Natural killer cell (primary cell): Measurements from ENCODE around the gene WNT16. TPM values are rescaled to one million over a fixed set of nuclear protein-coding genes. Genes with fewer than 3 reads are reported as not detected.
A peak's percentile ranks its signal among the peaks of the same experiment; 100 is the strongest.

Source experiments
- ATAC-seq, 3 donors: fragments of 150-1000 bp in 2 of 3; fragments of 200-7000 bp in 1 of 3; cut with Tn5 transposase; 1 replicate in 1 of 3; 2 replicates in 2 of 3; pipeline ENCODE4 v1.10.0; 2021; ENCODE audit warnings: mild to moderate bottlenecking in 2 of 3, moderate library complexity in 2 of 3
- DNase-seq, 2 donors: peaks; one replicate each; pipeline versions ENCODE4 v3.0.0 to v3.0.0-alpha.2; 2013 to 2021; ENCODE audit warnings: mixed read lengths in 1 of 2
- H3K27ac ChIP-seq: one replicate; pipeline ENCODE4 v1.5.1; 2013; ENCODE audit warnings: mild to moderate bottlenecking, low read length
- H3K27me3 ChIP-seq: one replicate; pipeline ENCODE4 v1.6.1; 2013; ENCODE audit warnings: low read length; ENCODE audit not compliant: control insufficient read depth, insufficient read depth
- H3K36me3 ChIP-seq: one replicate; pipeline ENCODE4 v1.6.1; 2013; ENCODE audit warnings: low read length; ENCODE audit not compliant: control insufficient read depth, insufficient read depth
- H3K4me1 ChIP-seq: one replicate; pipeline ENCODE4 v1.6.1; 2013; ENCODE audit warnings: low read length; ENCODE audit not compliant: control insufficient read depth, insufficient read depth
- H3K4me3 ChIP-seq: one replicate; pipeline ENCODE4 v1.5.1; 2013; ENCODE audit warnings: low read length
- H3K9me3 ChIP-seq: one replicate; pipeline ENCODE4 v1.6.1; 2013; ENCODE audit warnings: low read length; ENCODE audit not compliant: control insufficient read depth, insufficient read depth
- H3K27ac Mint-ChIP-seq, 2 donors: one replicate each; pipeline ENCODE4 v1.8.0; 2022; ENCODE audit warnings: mild to moderate bottlenecking in 2 of 2, mixed read lengths in 2 of 2, moderate library complexity in 1 of 2
- H3K27me3 Mint-ChIP-seq, 2 donors: one replicate each; pipeline ENCODE4 v1.8.0; 2022; ENCODE audit warnings: low read depth in 2 of 2, mixed read lengths in 2 of 2
- H3K36me3 Mint-ChIP-seq: one replicate; pipeline ENCODE4 v1.8.0; 2022; ENCODE audit warnings: mixed read lengths
- H3K4me1 Mint-ChIP-seq, 2 donors: one replicate each; pipeline ENCODE4 v1.8.0; 2022; ENCODE audit warnings: mixed read lengths in 2 of 2
- H3K4me3 Mint-ChIP-seq: one replicate; pipeline ENCODE4 v1.8.0; 2022; ENCODE audit warnings: mild to moderate bottlenecking, moderate library complexity, mixed read lengths
- H3K9me3 Mint-ChIP-seq, 2 donors: one replicate each; pipeline ENCODE4 v1.8.0; 2022; ENCODE audit warnings: mixed read lengths in 2 of 2
- CTCF ChIP-seq: fragments of 200-600 bp; IDR thresholded peaks from one replicate; pipeline ENCODE4 v1.8.0; 2022; ENCODE audit warnings: antibody characterized with exemption
- WGBS: methylation state at CpG from one replicate; pipeline ENCODE4 v1.1.7; 2013; ENCODE audit warnings: missing lambda C conversion rate; ENCODE audit not compliant: insufficient coverage; 5-methylcytosine and 5-hydroxymethylcytosine counted together
- intact Hi-C: fragments of 100-400 bp; cut with micrococcal nuclease; formaldehyde crosslinking; loops from one replicate; pipeline ENCODE4 v1.14.2; 2022
- total RNA-seq, 4 donors: library from RNA; stranded (reverse); fragments of 120-200 nt in 1 of 4; gene quantifications; one replicate each; pipeline versions ENCODE4 v1.2.3 to v1.2.4, GENCODE V29; 2013 to 2022

The WNT16 gene
- total RNA-seq, 3 donors from 2014 or later (not counting 1 experiment from before 2014, with no cell fraction given), result not detected

GRCh38 chr7:121339082-121339481 is 10.3 kb downstream of the WNT16 start:
- Histone ChIP-seq H3K36me3 (no peaks in the 10 kb centered on the region), H3K4me3 (no peak overlapping the region), H3K27me3 (peaks cover 15% of the 10 kb centered on the region), H3K4me1 (peaks cover 4% of the 10 kb centered on the region), H3K27ac (no peak overlapping the region), H3K9me3 (no peaks in the 10 kb centered on the region)
- Mint-ChIP-seq H3K27me3 (peaks cover 3 to 16% of the 10 kb centered on the region in 2 donors), H3K36me3 (peaks cover 8% of the 10 kb centered on the region), H3K27ac (no peak overlapping the region), H3K4me3 (no peak overlapping the region), H3K4me1 (peaks cover 7 to 14% of the 10 kb centered on the region in 2 donors), H3K9me3 (no peaks in the 10 kb centered on the region)
- no peak for TF ChIP-seq CTCF
- ATAC-seq (peak in 1 of 3 donors; percentile 47), DNase-seq (no peak)
- intact Hi-C loops, result no loop called here
- 38% methylated on average over 5 of the region's 5 CpGs for WGBS

GRCh38 chr7:121341933-121342332 is 13.1 kb downstream of the WNT16 start:
- Mint-ChIP-seq H3K4me3 (no peak overlapping the region), H3K27me3 (no peaks in the 10 kb centered on the region), H3K36me3 (peaks cover 8% of the 10 kb centered on the region), H3K9me3 (no peaks in the 10 kb centered on the region), H3K4me1 (peaks cover 7 to 14% of the 10 kb centered on the region in 2 donors), H3K27ac (no peak overlapping the region)
- no peak for DNase-seq
- Histone ChIP-seq H3K9me3 (no peaks in the 10 kb centered on the region), H3K27ac (no peak overlapping the region), H3K4me1 (peaks cover 4% of the 10 kb centered on the region), H3K4me3 (no peak overlapping the region), H3K27me3 (no peaks in the 10 kb centered on the region), H3K36me3 (peaks cover under 1% of the 10 kb centered on the region)
- intact Hi-C loops, result no loop called here
- no peak for ATAC-seq
- TF ChIP-seq CTCF, result no peak

GRCh38 chr7:121342631-121343030 is 13.8 kb downstream of the WNT16 start:
- no peak for DNase-seq
- TF ChIP-seq CTCF, result no peak
- peaks cover 6% of the 10 kb centered on the region for H3K36me3 ChIP-seq
- 99% methylated on average over 4 of the region's 4 CpGs for WGBS
- ATAC-seq, result no peak
- H3K4me1 ChIP-seq, result peaks cover 4% of the 10 kb centered on the region
- no peak overlapping the region for H3K4me3 ChIP-seq
- Mint-ChIP-seq H3K36me3 (peaks cover 8% of the 10 kb centered on the region), H3K27me3 (no peaks in the 10 kb centered on the region), H3K4me3 (no peak overlapping the region), H3K27ac (no peak overlapping the region), H3K4me1 (peaks cover 7 to 14% of the 10 kb centered on the region in 2 donors), H3K9me3 (no peaks in the 10 kb centered on the region)
- no peaks in the 10 kb centered on the region for H3K27me3 ChIP-seq
- intact Hi-C loops, result no loop called here
- H3K27ac ChIP-seq, result no peak overlapping the region
- no peaks in the 10 kb centered on the region for H3K9me3 ChIP-seq

- H3K9me3 ChIP-seq, result no peaks in the 10 kb centered on the region
- no peak for ATAC-seq
- Mint-ChIP-seq H3K27ac (no peak overlapping the region), H3K36me3 (peaks cover 8% of the 10 kb centered on the region), H3K9me3 (no peaks in the 10 kb centered on the region), H3K4me1 (peaks cover 7 to 11% of the 10 kb centered on the region in 2 donors), H3K27me3 (no peaks in the 10 kb centered on the region), H3K4me3 (no peak overlapping the region)
- DNase-seq, result no peak
- peaks cover 6% of the 10 kb centered on the region for H3K36me3 ChIP-seq
- no CpG with 5 or more reads among the region's 3 CpGs for WGBS
- H3K4me3 ChIP-seq, result no peak overlapping the region
- H3K4me1 ChIP-seq, result peaks cover 4% of the 10 kb centered on the region
- H3K27me3 ChIP-seq, result no peaks in the 10 kb centered on the region
- H3K27ac ChIP-seq, result no peak overlapping the region
- TF ChIP-seq CTCF, result no peak
- intact Hi-C loops, result no loop called here
Measured at GRCh38 chr7:121343302-121343701, 14.5 kb downstream of the WNT16 start.
